Suprapubic skin (tissue), 3 donors: ENCODE data around the gene CD1D.

Source experiments
- CTCF ChIP-seq, 2 donors: fragments of 200-600 bp in 1 of 2; fragments of 450-650 bp in 1 of 2; sonication (generic) in 1 of 2; IDR thresholded peaks; one replicate each; pipeline ENCODE4 v1.5.1; 2016 to 2019; ENCODE audit warnings: antibody characterized with exemption in 2 of 2, mild to moderate bottlenecking in 1 of 2, moderate library complexity in 1 of 2
- EP300 ChIP-seq: sonication (generic); formaldehyde crosslinking; IDR thresholded peaks from one replicate; pipeline ENCODE4 v1.6.1; 2017; ENCODE audit warnings: antibody characterized with exemption
- POLR2A ChIP-seq, 2 donors: fragments of 450-650 bp; IDR thresholded peaks; one replicate each; pipeline ENCODE4 v1.6.1; 2017; ENCODE audit warnings: antibody characterized with exemption in 2 of 2, mild to moderate bottlenecking in 2 of 2, moderate library complexity in 2 of 2

- TF ChIP-seq CTCF (IDR thresholded peaks at IDR 0.05) (no peak), POLR2A (IDR thresholded peaks at IDR 0.05) (no peak), EP300 (no peak)
Observed at GRCh38 chr1:158163000-158163947, 17.4 kb upstream of the CD1D start.
